ENCODE results near the gene STX7.

The STX7 gene

GRCh38 chr6:132475925-132476324 lies 37.0 kb downstream of the STX7 start:
- no peak for DNase-seq

- DNase-seq = no peak
These were observed 41.1 kb downstream of the STX7 start for GRCh38 chr6:132471787-132472186.

GRCh38 chr6:132466952-132467351 lies 46.0 kb downstream of the STX7 start:
- no peak for DNase-seq

- no peak for DNase-seq
These were observed 47.1 kb downstream of the STX7 start for GRCh38 chr6:132465530-132466485.

- no peak for DNase-seq
These were observed 48.2 kb downstream of the STX7 start for GRCh38 chr6:132464538-132465256.

GRCh38 chr6:132461958-132462357 lies 51.0 kb downstream of the STX7 start:
- no peak for DNase-seq

GRCh38 chr6:132459605-132459952 lies 53.3 kb downstream of the STX7 start:
- no peak for DNase-seq

GRCh38 chr6:132458887-132459604 lies 53.9 kb downstream of the STX7 start:
- DNase-seq = no peak

GRCh38 chr6:132456700-132457143 lies 56.2 kb downstream of the STX7 start:
- DNase-seq = peak; percentile 56

GRCh38 chr6:132446855-132447241 lies 66.1 kb downstream of the STX7 start:
- DNase-seq = no peak

- no peak for DNase-seq
These were observed 66.6 kb downstream of the STX7 start for GRCh38 chr6:132446141-132446854.

- DNase-seq = no peak
These were observed 67.5 kb downstream of the STX7 start for GRCh38 chr6:132445201-132445951.

- DNase-seq = no peak
These were observed 69.7 kb downstream of the STX7 start for GRCh38 chr6:132443206-132443605.

GRCh38 chr6:132430110-132430509 lies 82.8 kb downstream of the STX7 start:
- DNase-seq = no peak

- no peak for DNase-seq
These were observed 87.7 kb downstream of the STX7 start for GRCh38 chr6:132425176-132425575.

- no peak for DNase-seq
These were observed 89.1 kb downstream of the STX7 start for GRCh38 chr6:132423839-132424238.

- no peak for DNase-seq
These were observed 94.5 kb downstream of the STX7 start for GRCh38 chr6:132418235-132418965.

GRCh38 chr6:132414761-132415160 lies 98.2 kb downstream of the STX7 start:
- DNase-seq = no peak

- no peak for DNase-seq
These were observed 98.6 kb downstream of the STX7 start for GRCh38 chr6:132414322-132414721.

GRCh38 chr6:132413499-132413802 lies 99.5 kb downstream of the STX7 start:
- DNase-seq = no peak

Measured in right hindlimb (tissue), 1 donor.